ENCODE measurements around the gene CFAP299.

Gene CFAP299

GRCh38 chr4:80526697-80527096, 191.2 kb downstream of the CFAP299 start:
- no peak for DNase-seq (ENCODE audit: low spot score)

GRCh38 chr4:80529026-80529425, 193.5 kb downstream of the CFAP299 start:
- DNase-seq (ENCODE audit: low spot score), result no peak

GRCh38 chr4:80532674-80533333, 197.3 kb downstream of the CFAP299 start:
- DNase-seq (ENCODE audit: low spot score), result no peak

GRCh38 chr4:80535551-80535950, 200.0 kb downstream of the CFAP299 start:
- no peak for DNase-seq (ENCODE audit: low spot score)

- DNase-seq (ENCODE audit: low spot score), result no peak
Measured at GRCh38 chr4:80538276-80538926, 202.9 kb downstream of the CFAP299 start.

GRCh38 chr4:80539190-80539589, 203.7 kb downstream of the CFAP299 start:
- DNase-seq (ENCODE audit: low spot score), result no peak

- DNase-seq (ENCODE audit: low spot score), result no peak
Measured at GRCh38 chr4:80540349-80540748, 204.8 kb downstream of the CFAP299 start.

- no peak for DNase-seq (ENCODE audit: low spot score)
Measured at GRCh38 chr4:80540785-80541469, 205.4 kb downstream of the CFAP299 start.

GRCh38 chr4:80542747-80543146, 207.2 kb downstream of the CFAP299 start:
- DNase-seq (ENCODE audit: low spot score), result no peak

GRCh38 chr4:80560337-80560736, 224.8 kb downstream of the CFAP299 start:
- DNase-seq (ENCODE audit: low spot score), result no peak

GRCh38 chr4:80566203-80566872, 230.8 kb downstream of the CFAP299 start:
- DNase-seq (ENCODE audit: low spot score), result no peak

- DNase-seq (ENCODE audit: low spot score), result no peak
Measured at GRCh38 chr4:80568891-80569290, 233.4 kb downstream of the CFAP299 start.

GRCh38 chr4:80576796-80577195, 241.3 kb downstream of the CFAP299 start:
- no peak for DNase-seq (ENCODE audit: low spot score)

GRCh38 chr4:80578001-80578400, 242.5 kb downstream of the CFAP299 start:
- DNase-seq (ENCODE audit: low spot score), result no peak

- no peak for DNase-seq (ENCODE audit: low spot score)
Measured at GRCh38 chr4:80585542-80585941, 250.0 kb downstream of the CFAP299 start.

- DNase-seq (ENCODE audit: low spot score), result no peak
Measured at GRCh38 chr4:80586716-80587115, 251.2 kb downstream of the CFAP299 start.

- DNase-seq (ENCODE audit: low spot score), result no peak
Measured at GRCh38 chr4:80587871-80588385, 252.4 kb downstream of the CFAP299 start.

- no peak for DNase-seq (ENCODE audit: low spot score)
Measured at GRCh38 chr4:80592950-80593349, 257.4 kb downstream of the CFAP299 start.

- no peak for DNase-seq (ENCODE audit: low spot score)
Measured at GRCh38 chr4:80594701-80595100, 259.2 kb downstream of the CFAP299 start.

GRCh38 chr4:80608281-80608980, 272.9 kb downstream of the CFAP299 start:
- DNase-seq (ENCODE audit: low spot score), result no peak

GRCh38 chr4:80610199-80610598, 274.7 kb downstream of the CFAP299 start:
- no peak for DNase-seq (ENCODE audit: low spot score)
